AG09309 (cell line): Measurements from ENCODE around the gene KL.

Source experiments
- DNase-seq: peaks from one replicate; pipeline ENCODE4 v3.0.0-alpha.2; 2010; ENCODE audit warnings: low read depth
- H3K4me3 ChIP-seq: 2 replicates; pipeline ENCODE4 v1.5.1; 2011; ENCODE audit warnings: mild to moderate bottlenecking, low read depth, low read length, moderate library complexity; ENCODE audit not compliant: control insufficient read depth
- CTCF ChIP-seq: IDR thresholded peaks from 2 replicates; pipeline ENCODE4 v1.5.1; 2011; ENCODE audit warnings: mild to moderate bottlenecking, low read depth, low read length, inconsistent platforms; ENCODE audit not compliant: insufficient read depth, control insufficient read depth; ENCODE audit errors: missing control alignments

Gene KL

DNA sequence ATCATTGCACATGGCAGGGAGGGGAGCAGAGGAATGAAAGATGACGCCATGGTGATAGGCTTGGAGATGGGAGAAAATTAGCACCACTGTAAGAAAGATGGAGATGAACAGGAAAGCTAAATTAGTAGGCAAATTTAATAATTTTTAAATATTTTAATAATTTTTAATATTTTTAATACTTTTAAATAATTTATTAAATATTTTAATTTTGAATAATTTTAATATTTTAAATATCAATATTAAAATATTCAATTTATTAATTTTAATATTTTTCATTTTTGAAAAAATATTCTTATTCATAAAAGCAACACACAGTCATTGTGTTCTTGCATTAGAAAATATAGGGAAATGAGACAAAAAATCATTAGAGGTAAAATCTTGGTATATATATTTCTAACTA is 15.9 kb upstream of the KL start:
- no peak overlapping the region for H3K4me3 ChIP-seq
- no peak for TF ChIP-seq CTCF
- no peak for DNase-seq

DNA sequence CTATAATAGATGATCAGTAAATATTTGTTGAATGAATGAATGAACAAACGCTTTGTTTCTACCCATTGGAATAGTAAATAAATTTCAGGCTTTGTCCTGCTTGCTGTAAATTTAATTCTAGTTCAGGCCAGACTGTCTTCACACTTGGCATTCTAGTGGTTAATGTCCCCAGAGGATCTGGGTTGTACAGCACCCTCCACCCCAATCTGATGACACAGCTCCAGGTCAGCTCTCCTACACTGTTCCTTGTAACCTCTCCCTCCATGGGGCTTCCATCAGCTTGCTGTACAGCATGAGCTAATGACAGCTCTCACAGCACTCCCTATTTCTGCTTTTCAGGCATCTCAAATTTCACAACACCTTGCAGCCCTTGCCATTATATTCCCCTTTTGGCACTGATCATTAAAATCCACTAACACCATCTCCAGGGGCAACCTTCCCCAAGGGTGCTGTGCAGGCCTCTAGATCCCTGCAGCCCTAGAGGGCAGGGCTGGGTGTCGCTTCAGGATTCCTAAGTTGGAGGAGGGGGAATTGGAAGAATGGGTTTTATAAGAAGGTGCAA is 12.7 kb upstream of the KL start:
- DNase-seq, result no peak
- TF ChIP-seq CTCF, result no peak
- H3K4me3 ChIP-seq, result no peak overlapping the region

GRCh38 chr13:33004511-33004910 is 11.7 kb upstream of the KL start:
- H3K4me3 ChIP-seq, result no peak overlapping the region
- no peak for TF ChIP-seq CTCF
- DNase-seq, result no peak

DNA sequence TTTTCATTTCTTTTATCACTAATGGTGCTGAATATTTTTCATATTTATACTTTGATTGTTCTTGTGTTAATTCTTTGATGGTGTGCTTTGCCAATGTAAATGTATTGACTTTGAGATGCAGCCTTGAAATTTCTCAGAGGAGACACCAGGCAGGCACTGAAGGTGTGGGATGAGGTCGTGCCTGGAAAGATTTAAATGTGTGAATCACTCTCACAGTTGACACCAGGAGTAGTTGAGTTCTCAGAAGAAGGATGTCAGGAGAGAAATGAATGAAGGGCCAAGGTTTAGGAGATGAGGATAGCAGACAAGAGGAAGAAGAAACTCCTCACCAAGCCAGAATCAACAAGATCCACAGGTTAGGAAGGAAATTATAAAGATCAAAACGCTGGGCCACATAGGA is 10.1 kb upstream of the KL start:
- no peak for TF ChIP-seq CTCF
- DNase-seq, result no peak

GRCh38 chr13:33006638-33007037 is 9.6 kb upstream of the KL start:
- H3K4me3 ChIP-seq, result no peak overlapping the region
- no peak for DNase-seq
- TF ChIP-seq CTCF, result no peak

More for the DNA sequence above, 10.1 kb upstream of the KL start:
- no peak overlapping the region for H3K4me3 ChIP-seq

DNA sequence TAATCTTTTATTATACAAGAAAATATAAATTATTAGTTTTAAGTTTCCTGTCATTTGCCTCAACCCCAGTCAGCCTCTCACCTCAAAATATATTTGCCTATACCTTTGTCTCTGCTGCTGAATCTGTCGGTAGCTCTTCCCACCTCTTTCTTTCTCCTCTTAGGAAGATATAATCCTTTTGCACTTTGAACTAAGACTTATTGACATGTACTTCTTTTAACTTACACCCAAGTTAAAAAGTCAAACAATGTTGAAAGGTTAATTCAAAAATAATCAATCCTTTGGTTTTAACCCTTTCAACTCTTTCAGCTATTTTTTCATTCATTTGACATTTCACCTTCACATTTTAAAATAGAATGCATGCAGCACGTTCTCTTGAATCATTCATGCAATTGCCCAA is 9.0 kb upstream of the KL start:
- no peak overlapping the region for H3K4me3 ChIP-seq
- TF ChIP-seq CTCF, result no peak
- DNase-seq, result no peak

DNA sequence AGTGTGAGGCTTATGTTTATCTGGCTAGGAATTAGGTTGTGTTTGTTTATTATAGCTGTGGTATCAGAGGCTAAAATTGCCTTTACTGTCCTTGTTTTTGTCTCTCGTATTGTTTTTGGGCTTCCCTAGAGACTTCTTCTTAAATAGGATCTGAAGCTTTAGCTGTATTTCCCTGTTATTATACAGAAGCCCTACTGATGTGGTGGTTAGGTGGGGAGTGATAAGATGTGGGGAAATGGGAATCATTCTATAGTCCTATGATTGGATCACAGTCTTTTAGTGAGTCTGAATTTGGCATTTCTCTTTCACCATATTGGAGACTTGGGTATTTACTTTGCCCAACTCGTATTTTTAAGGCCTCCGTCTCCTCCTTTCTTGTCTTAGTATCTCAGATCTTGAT is 8.3 kb upstream of the KL start:
- no peak overlapping the region for H3K4me3 ChIP-seq
- DNase-seq, result no peak
- TF ChIP-seq CTCF, result no peak
